ENCODE data around the gene EVX2. TPM values are rescaled to one million over a fixed set of nuclear protein-coding genes. Genes with fewer than 3 reads are reported as not detected.
A peak's percentile ranks its signal among the peaks of the same experiment; 100 is the strongest.

The EVX2 gene
- total RNA-seq, 4 donors from 2014 or later = not detected

DNA sequence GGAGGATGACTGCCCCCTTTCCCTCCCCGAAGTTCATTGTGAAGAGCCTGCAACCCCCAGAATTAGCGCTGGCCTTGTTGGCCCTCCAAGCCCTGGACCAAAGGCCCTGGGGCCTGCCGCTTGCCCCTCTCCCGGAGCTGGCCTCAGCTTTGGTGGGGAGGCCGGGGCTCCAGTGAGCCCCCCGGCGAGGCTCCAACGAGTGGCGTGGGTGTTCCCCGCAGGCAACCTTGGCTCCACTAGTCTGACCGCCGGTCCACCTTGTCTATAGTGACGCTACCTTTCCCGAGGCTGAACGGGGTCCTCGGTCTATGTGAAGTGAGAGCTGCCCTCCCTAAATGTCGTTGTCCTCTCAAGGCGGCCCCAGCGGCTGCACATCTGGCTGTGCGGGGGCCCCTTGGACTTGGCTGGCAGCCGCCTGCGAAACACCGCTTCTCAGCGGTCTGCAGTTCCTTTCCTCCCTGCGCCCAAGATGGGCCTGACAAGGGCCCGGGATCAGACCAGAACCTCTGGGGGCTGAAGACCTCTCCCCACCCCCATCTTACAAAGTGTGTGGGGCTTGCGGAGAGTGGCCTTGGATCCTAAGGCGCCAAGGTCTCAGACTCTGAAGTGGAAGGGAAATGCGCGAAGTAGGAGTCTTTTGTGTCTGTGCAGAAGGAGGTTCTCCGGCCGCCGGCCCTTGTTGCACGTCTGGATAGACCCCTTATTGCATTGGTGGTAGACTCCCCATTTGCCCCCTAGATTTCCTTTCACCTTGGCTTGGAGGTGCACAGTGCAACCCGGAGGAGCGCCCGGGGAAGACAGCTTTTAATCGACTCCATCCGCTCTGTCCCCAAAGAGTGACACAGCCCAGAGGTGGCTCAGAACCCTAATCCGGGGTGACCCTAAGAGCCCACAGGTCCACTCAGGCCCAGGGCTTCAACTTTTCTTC lies 28.9 kb upstream of the EVX2 start:
- intact Hi-C loops (cut with DNase I; ENCODE audit: low total_unique reads) (no loop called here), in situ Hi-C loops (cut with MboI; ENCODE audit: low pct_ligation_motif_present in 1 of 4, low pct_unique_long_range_greater_than_20kb in 1 of 4, low sequenced_read_pairs in 3 of 4) (loop anchor here in 3 of 4 donors (25.0 kb wide), 2 partner anchors 700 to 1025 kb away; no protein-coding TSS in a partner anchor)
- Histone ChIP-seq H3K36me3 (no peaks in the 10 kb centered on the region), H3K27me3 (peaks cover 100% of the 10 kb centered on the region), H3K4me3 (peak overlapping the region in 1 of 4 donors; percentile 18), H3K27ac (peak overlapping the region in 2 of 4 donors; percentile 37 to 69), H3K9me3 (no peaks in the 10 kb centered on the region), H3K4me1 (peaks cover 3 to 32% (median 7%) of the 10 kb centered on the region in 4 donors)
- WGBS, 2 donors (ENCODE audit: low coverage in 1 of 2) = 48 to 100% methylated on average over 1 to 40 of the region's 40 CpGs
- TF ChIP-seq, protein P1, sequence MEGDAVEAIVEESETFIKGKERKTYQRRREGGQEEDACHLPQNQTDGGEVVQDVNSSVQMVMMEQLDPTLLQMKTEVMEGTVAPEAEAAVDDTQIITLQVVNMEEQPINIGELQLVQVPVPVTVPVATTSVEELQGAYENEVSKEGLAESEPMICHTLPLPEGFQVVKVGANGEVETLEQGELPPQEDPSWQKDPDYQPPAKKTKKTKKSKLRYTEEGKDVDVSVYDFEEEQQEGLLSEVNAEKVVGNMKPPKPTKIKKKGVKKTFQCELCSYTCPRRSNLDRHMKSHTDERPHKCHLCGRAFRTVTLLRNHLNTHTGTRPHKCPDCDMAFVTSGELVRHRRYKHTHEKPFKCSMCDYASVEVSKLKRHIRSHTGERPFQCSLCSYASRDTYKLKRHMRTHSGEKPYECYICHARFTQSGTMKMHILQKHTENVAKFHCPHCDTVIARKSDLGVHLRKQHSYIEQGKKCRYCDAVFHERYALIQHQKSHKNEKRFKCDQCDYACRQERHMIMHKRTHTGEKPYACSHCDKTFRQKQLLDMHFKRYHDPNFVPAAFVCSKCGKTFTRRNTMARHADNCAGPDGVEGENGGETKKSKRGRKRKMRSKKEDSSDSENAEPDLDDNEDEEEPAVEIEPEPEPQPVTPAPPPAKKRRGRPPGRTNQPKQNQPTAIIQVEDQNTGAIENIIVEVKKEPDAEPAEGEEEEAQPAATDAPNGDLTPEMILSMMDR (IDR thresholded peaks at IDR 0.05) = no peak
- TF ChIP-seq POLR2A (IDR thresholded peaks at IDR 0.05) = no peak
- TF ChIP-seq POLR2AphosphoS5 (IDR thresholded peaks at IDR 0.05) = no peak
- no peak for TF ChIP-seq EP300 (IDR thresholded peaks at IDR 0.05; ENCODE audit: low read depth)
- no peak for DNase-seq

DNA sequence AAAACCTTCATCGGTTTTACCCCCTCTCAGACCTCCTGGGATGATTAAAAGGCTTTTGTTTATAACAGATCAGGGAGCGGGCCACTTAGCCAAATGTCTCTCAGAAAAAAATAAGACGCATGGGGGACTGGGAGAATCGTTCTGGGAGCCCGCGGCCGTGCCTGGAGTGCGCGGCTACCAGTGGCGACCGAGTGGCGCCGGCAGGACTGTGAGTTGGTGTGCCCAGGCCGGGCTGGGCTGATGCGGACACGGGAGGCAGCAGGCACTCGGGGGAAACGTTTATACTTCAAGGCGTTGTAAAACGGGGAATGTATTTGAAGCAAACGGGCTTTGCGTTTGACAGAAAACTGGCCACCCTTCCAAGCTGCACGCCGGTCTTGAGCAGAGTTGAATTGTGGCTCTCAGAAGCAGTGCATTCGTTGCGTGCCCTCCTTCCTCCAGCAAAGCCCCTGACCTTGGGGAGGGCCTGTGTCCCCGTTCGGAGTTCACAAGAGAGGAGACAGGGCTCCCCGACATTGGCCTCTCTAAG lies 28.1 kb upstream of the EVX2 start:
- no peak for TF ChIP-seq POLR2AphosphoS5 (IDR thresholded peaks at IDR 0.05)
- no peak for TF ChIP-seq EP300 (IDR thresholded peaks at IDR 0.05; ENCODE audit: low read depth)
- TF ChIP-seq POLR2A (IDR thresholded peaks at IDR 0.05) = no peak
- TF ChIP-seq, protein P1 (IDR thresholded peaks at IDR 0.05) = no peak
- H3K4me3 ChIP-seq = peak overlapping the region in 1 of 4 donors; percentile 18
- no peak for DNase-seq
- peaks cover 7 to 37% (median 11%) of the 10 kb centered on the region in 4 donors for H3K4me1 ChIP-seq
- H3K9me3 ChIP-seq = no peaks in the 10 kb centered on the region
- peaks cover 98% of the 10 kb centered on the region for H3K27me3 ChIP-seq
- H3K27ac ChIP-seq = peak overlapping the region in 2 of 4 donors; percentile 37 to 69
- H3K36me3 ChIP-seq = no peaks in the 10 kb centered on the region
- in situ Hi-C loops (cut with MboI; ENCODE audit: low pct_ligation_motif_present in 1 of 4, low pct_unique_long_range_greater_than_20kb in 1 of 4, low sequenced_read_pairs in 3 of 4) = loop anchor here in 3 of 4 donors (25.0 kb wide), 2 partner anchors 700 to 1025 kb away; no protein-coding TSS in a partner anchor
- intact Hi-C loops (cut with DNase I; ENCODE audit: low total_unique reads) = no loop called here
- WGBS, 2 donors (ENCODE audit: low coverage in 1 of 2) = 35 to 37% methylated on average over 21 to 28 of the region's 29 CpGs

DNA sequence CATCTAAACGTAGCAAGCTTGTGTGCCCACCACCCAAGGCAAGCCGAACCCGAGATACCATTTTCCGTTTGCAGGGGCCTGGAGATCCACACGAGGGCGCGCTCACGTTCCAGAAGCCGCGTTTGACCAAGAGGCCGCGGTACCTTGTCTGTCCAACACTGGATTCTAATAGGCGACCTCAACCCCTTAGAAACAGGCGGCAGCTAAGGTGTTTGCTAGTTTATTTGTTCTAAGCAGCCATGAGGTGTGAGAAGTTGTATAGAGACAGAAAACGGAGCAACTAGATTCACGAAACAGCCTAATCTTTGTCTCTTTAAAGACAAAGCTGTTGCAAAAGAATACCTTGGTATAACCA lies 27.5 kb upstream of the EVX2 start:
- no peaks in the 10 kb centered on the region for H3K36me3 ChIP-seq
- in situ Hi-C loops (cut with MboI; ENCODE audit: low pct_ligation_motif_present in 1 of 4, low pct_unique_long_range_greater_than_20kb in 1 of 4, low sequenced_read_pairs in 3 of 4) = loop anchor here in 3 of 4 donors (25.0 kb wide), 2 partner anchors 701 to 1026 kb away; no protein-coding TSS in a partner anchor
- peaks cover 8 to 43% (median 16%) of the 10 kb centered on the region in 4 donors for H3K4me1 ChIP-seq
- no peaks in the 10 kb centered on the region for H3K9me3 ChIP-seq
- peak; percentile 69 for DNase-seq
- H3K27me3 ChIP-seq = peaks cover 98% of the 10 kb centered on the region
- H3K27ac ChIP-seq = peak overlapping the region in 2 of 4 donors; percentile 37 to 69
- 2 to 4% methylated on average over 14 to 16 of the region's 16 CpGs for WGBS, 2 donors (ENCODE audit: low coverage in 1 of 2)
- H3K4me3 ChIP-seq = no peak overlapping the region
- TF ChIP-seq POLR2A (IDR thresholded peaks at IDR 0.05) (no peak), EP300 (IDR thresholded peaks at IDR 0.05; ENCODE audit: low read depth) (no peak)
- TF ChIP-seq, protein P1 (IDR thresholded peaks at IDR 0.05) = peak; percentile 56 to 68 (median 58)
- intact Hi-C loops (cut with DNase I; ENCODE audit: low total_unique reads) = no loop called here
